Measurements from ENCODE around the gene PCDHGB3. TPM values are rescaled to one million over a fixed set of nuclear protein-coding genes. Genes with fewer than 3 reads are reported as not detected.

Gene PCDHGB3
- total and polyA plus RNA-seq, 2 donors (not counting 3 experiments of a cell fraction or from before 2014, with no cell fraction given), result 1.8 to 2.0 TPM

DNA sequence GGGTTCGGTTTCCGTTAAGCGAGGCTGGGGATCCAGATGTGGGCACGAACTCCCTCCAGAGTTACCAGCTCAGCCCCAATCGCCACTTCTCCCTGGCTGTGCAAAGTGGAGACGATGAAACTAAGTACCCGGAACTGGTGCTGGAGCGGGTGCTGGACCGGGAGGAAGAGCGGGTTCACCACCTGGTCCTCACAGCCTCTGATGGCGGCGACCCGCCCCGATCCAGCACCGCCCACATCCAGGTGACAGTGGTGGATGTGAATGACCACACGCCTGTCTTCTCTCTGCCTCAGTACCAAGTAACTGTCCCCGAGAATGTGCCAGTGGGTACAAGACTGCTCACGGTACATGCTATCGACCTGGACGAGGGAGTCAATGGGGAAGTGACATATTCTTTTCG lies 13.3 kb downstream of the PCDHGB3 start:
- no peak overlapping the region for H2AFZ ChIP-seq (ENCODE audit: low read depth, low read length)
- H3K9me3 ChIP-seq (replicated peaks; ENCODE audit: control insufficient read depth, insufficient read depth, low read length), result no peaks in the 10 kb centered on the region
- peaks cover 31 to 63% of the 10 kb centered on the region in 2 experiments for H3K27me3 ChIP-seq (ENCODE audit: control insufficient read depth in 2 of 2, insufficient read depth in 2 of 2, low read length in 2 of 2)
- H3K4me3 ChIP-seq (replicated peaks in 1 of 3; ENCODE audit: insufficient read depth in 1 of 3, low read depth in 1 of 3, low read length in 3 of 3), result no peak overlapping the region
- H3K4me2 ChIP-seq (ENCODE audit: insufficient read depth, low read length), result no peak overlapping the region
- no peaks in the 10 kb centered on the region for H4K20me1 ChIP-seq (replicated peaks; ENCODE audit: control insufficient read depth, extremely low read depth, insufficient read depth, low read length)
- no peaks in the 10 kb centered on the region for H3K79me2 ChIP-seq (ENCODE audit: control insufficient read depth, insufficient read depth, low read length)
- intact Hi-C loops (cut with micrococcal nuclease), result no loop called here
- ChIA-PET POLR2A (no interaction called here), CTCF (interaction anchor here (0.8 to 2.2 kb wide), 11 partner anchors 9 to 184 kb away, joined by 3 to 11 read pairs (median 5); partner anchors contain the start of genes PCDHGA1, PCDHGA11, PCDHGA12 and PCDHGA2)
- H3K36me3 ChIP-seq (ENCODE audit: control insufficient read depth in 2 of 2, extremely low read depth in 1 of 2, insufficient read depth in 2 of 2, low read length in 2 of 2), result no peaks in the 10 kb centered on the region
- no peak overlapping the region for H3K27ac ChIP-seq (ENCODE audit: insufficient read depth, low read depth, low read length)
- no peak for TF ChIP-seq CTCF (IDR thresholded peaks at IDR 0.05; ENCODE audit: extremely low read depth in 1 of 2, insufficient read depth in 1 of 2, low read depth in 1 of 2, low read length in 2 of 2)
- TF ChIP-seq EZH2 (IDR thresholded peaks at IDR 0.05; ENCODE audit: borderline replicate concordance, low read depth, low read length, severe bottlenecking), result peak; percentile 58
- no peaks in the 10 kb centered on the region for H3K9me1 ChIP-seq (replicated peaks; ENCODE audit: control insufficient read depth, extremely low read depth, insufficient read depth, low read length)
- dilution Hi-C loops (cut with MboI; ENCODE audit: extremely low pct_ligation_motif_present, low sequenced_read_pairs), result no loop called here
- no peaks in the 10 kb centered on the region for H3K4me1 ChIP-seq (ENCODE audit: control insufficient read depth, extremely low read depth, insufficient read depth, low read length)
- H3K9ac ChIP-seq (replicated peaks; ENCODE audit: extremely low read depth, insufficient read depth, low read length), result no peak overlapping the region
- no peak for FAIRE-seq
- DNase-seq (ENCODE audit: low read depth, low spot score), result no peak
- no TSS peak for BruUV-seq (replicated peaks)

- no peaks in the 10 kb centered on the region for H3K9me3 ChIP-seq (replicated peaks; ENCODE audit: control insufficient read depth, insufficient read depth, low read length)
- H2AFZ ChIP-seq (ENCODE audit: low read depth, low read length), result no peak overlapping the region
- no peaks in the 10 kb centered on the region for H3K36me3 ChIP-seq (ENCODE audit: control insufficient read depth in 2 of 2, extremely low read depth in 1 of 2, insufficient read depth in 2 of 2, low read length in 2 of 2)
- FAIRE-seq (no peak), DNase-seq (ENCODE audit: low read depth, low spot score) (no peak)
- TF ChIP-seq MAX (IDR thresholded peaks at IDR 0.05; ENCODE audit: insufficient read depth, insufficient read length) (no peak), EZH2 (IDR thresholded peaks at IDR 0.05; ENCODE audit: borderline replicate concordance, low read depth, low read length, severe bottlenecking) (no peak), CTCF (IDR thresholded peaks at IDR 0.05; ENCODE audit: extremely low read depth in 1 of 2, insufficient read depth in 1 of 2, low read depth in 1 of 2, low read length in 2 of 2) (no peak), POLR2A (IDR thresholded peaks at IDR 0.05; ENCODE audit: low read depth, low read length) (no peak), GATA2 (IDR thresholded peaks at IDR 0.05; ENCODE audit: insufficient read depth, insufficient read length, low read depth, low read length) (no peak), MYC (IDR thresholded peaks at IDR 0.05; ENCODE audit: low read depth, low read length) (no peak)
- H3K4me2 ChIP-seq (ENCODE audit: insufficient read depth, low read length), result no peak overlapping the region
- H4K20me1 ChIP-seq (replicated peaks; ENCODE audit: control insufficient read depth, extremely low read depth, insufficient read depth, low read length), result no peaks in the 10 kb centered on the region
- ChIA-PET POLR2A (no interaction called here), CTCF (no interaction called here)
- dilution Hi-C loops (cut with MboI; ENCODE audit: extremely low pct_ligation_motif_present, low sequenced_read_pairs), result no loop called here
- H3K9me1 ChIP-seq (replicated peaks; ENCODE audit: control insufficient read depth, extremely low read depth, insufficient read depth, low read length), result no peaks in the 10 kb centered on the region
- no TSS peak for BruUV-seq (replicated peaks)
- no peak overlapping the region for H3K4me3 ChIP-seq (replicated peaks in 1 of 3; ENCODE audit: insufficient read depth in 1 of 3, low read depth in 1 of 3, low read length in 3 of 3)
- no peaks in the 10 kb centered on the region for H3K4me1 ChIP-seq (ENCODE audit: control insufficient read depth, extremely low read depth, insufficient read depth, low read length)
- intact Hi-C loops (cut with micrococcal nuclease), result no loop called here
- H3K27me3 ChIP-seq (ENCODE audit: control insufficient read depth in 2 of 2, insufficient read depth in 2 of 2, low read length in 2 of 2), result peaks cover 36 to 66% of the 10 kb centered on the region in 2 experiments
- H3K79me2 ChIP-seq (ENCODE audit: control insufficient read depth, insufficient read depth, low read length), result no peaks in the 10 kb centered on the region
- H3K27ac ChIP-seq (ENCODE audit: insufficient read depth, low read depth, low read length), result no peak overlapping the region
- H3K9ac ChIP-seq (replicated peaks; ENCODE audit: extremely low read depth, insufficient read depth, low read length), result no peak overlapping the region
These were observed 14.6 kb downstream of the PCDHGB3 start for GRCh38 chr5:141384471-141385267.
